Placental epithelial cell (primary cell): ENCODE measurements around the gene MCTP1. TPM values are rescaled to one million over a fixed set of nuclear protein-coding genes. Genes with fewer than 3 reads are reported as not detected.

Experiments used
- small RNA-seq: library from RNA; depleted of rRNA; stranded (forward); fragments of <200 nt; gene quantifications from one replicate; pipeline ENCODE3, GENCODE V24; 2012
- total RNA-seq: library from RNA; depleted of rRNA; stranded (reverse); fragments of >200 nt; gene quantifications from 2 replicates; pipeline ENCODE4 v1.2.3, GENCODE V29; 2012

The MCTP1 gene
- total RNA-seq: under 0.01 and 0.39 TPM in 2 replicates

GRCh38 chr5:95284572-95285408, at the start of gene MCTP1:
Gene MCTP1 (minus strand): TSS chr5:95285094.

Small RNA genes within 50 kb of the gene (small RNA-seq; reads per million reads assigned to genes)
- not detected for gene RF02271

Other genes with a start within 250 kb of the MCTP1 start
- not detected in 2 replicates for gene FAM81B, start 106.3 kb upstream of the MCTP1 start, total RNA-seq